Hematopoietic multipotent progenitor cell treated with erythropoietin and hydrocortisone succinate and interleukin-3 and kit ligand, for 4 days (in vitro differentiated cells): ENCODE measurements around the gene BLTP3A.
A peak's percentile ranks its signal among the peaks of the same experiment; 100 is the strongest.
"Not testable (repeated sequence)": the region's sequence is repeated elsewhere in the genome, so short reads cannot be mapped to it uniquely, and the experiment has no call there.

Experiments
- DNase-seq: peaks from one replicate; pipeline ENCODE4 v3.0.0-alpha.2; 2015

The BLTP3A gene, protein sequence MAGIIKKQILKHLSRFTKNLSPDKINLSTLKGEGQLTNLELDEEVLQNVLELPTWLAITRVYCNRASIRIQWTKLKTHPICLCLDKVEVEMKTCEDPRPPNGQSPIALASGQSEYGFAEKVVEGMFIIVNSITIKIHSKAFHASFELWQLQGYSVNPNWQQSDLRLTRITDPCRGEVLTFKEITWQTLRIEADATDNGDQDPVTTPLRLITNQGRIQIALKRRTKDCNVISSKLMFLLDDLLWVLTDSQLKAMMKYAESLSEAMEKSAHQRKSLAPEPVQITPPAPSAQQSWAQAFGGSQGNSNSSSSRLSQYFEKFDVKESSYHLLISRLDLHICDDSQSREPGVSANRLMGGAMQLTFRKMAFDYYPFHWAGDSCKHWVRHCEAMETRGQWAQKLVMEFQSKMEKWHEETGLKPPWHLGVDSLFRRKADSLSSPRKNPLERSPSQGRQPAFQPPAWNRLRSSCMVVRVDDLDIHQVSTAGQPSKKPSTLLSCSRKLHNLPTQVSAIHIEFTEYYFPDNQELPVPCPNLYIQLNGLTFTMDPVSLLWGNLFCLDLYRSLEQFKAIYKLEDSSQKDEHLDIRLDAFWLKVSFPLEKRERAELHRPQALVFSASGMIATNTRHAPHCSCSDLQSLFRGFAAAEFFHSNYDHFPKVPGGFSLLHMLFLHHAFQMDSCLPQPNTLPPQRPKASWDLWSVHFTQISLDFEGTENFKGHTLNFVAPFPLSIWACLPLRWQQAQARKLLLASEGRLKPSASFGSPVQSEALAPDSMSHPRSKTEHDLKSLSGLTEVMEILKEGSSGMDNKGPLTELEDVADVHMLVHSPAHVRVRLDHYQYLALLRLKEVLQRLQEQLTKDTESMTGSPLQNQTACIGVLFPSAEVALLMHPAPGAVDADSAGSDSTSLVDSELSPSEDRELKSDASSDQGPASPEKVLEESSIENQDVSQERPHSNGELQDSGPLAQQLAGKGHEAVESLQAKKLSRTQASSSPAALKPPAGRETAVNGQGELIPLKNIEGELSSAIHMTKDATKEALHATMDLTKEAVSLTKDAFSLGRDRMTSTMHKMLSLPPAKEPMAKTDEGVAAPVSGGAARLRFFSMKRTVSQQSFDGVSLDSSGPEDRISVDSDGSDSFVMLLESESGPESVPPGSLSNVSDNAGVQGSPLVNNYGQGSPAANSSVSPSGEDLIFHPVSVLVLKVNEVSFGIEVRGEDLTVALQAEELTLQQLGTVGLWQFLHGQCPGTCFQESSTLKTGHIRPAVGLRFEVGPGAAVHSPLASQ (N-terminal part only)

DNA sequence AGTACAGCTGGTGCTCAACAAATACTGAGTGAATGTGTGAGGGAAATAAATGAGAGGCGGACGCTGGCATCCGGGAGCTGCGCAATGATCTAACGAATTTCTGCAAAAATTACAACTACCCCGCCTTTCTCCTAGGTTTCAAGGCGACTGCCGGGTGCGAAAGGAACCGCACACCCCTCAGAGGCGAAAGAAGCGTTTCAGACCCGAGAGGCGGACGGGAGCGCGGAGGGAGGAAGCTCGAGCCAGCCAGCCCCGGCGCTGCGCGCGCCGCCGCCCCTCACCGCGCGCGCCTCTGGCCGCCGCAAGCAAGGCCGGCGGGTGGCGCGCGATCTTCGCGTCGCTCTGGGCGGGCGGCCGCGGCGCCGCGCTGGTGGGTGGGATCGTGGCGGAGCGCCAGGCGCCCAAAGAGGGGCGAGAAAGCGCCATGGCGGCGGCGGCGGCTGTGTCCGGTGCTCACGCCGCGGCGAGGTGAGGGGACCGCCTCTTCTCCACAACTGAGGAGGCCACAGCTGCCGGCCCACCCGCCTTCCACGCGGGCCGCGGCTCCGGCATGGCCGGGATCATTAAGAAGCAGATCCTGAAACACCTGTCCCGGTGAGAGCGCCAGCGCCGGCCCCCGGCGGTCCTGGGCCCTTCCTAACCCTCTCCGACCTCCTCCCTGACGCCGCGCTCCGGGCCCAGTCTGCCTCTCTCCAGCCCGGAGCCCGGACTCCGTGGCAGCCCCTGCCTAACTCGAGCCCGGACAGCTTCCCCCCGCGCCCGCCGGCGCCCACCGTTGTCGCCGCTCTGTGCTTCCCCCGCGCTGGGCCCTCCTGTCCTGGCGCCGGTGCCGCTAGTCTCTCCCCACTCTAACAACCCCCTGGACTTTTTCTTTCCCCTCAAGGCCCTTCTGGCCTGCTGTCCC is at the start of gene BLTP3A:
Gene BLTP3A, plus strand, starts transcription at position 383 of the 904 bp plus-strand sequence. Its CDS starts 168 bp downstream, at position 551.
- peak; percentile 93 for DNase-seq

DNA sequence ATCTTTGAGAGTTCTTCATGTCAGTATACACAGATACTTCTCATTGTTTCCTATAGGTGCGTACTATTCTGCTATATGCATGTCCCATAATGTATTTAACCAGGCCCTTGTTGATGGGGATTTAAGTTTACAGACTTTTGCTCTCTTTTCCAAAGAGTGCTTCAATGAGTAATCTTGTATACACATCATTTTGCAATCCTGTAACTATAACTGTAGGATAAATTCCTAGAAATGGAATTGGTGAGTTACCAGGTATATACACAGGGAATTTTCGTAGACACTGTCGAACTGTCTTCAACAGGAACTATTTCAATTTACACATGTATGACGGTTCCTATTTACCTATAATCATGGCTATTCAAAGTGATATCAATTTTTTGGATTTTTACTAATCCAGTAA is 49.8 kb upstream of the BLTP3A start:
- DNase-seq = no peak

DNA sequence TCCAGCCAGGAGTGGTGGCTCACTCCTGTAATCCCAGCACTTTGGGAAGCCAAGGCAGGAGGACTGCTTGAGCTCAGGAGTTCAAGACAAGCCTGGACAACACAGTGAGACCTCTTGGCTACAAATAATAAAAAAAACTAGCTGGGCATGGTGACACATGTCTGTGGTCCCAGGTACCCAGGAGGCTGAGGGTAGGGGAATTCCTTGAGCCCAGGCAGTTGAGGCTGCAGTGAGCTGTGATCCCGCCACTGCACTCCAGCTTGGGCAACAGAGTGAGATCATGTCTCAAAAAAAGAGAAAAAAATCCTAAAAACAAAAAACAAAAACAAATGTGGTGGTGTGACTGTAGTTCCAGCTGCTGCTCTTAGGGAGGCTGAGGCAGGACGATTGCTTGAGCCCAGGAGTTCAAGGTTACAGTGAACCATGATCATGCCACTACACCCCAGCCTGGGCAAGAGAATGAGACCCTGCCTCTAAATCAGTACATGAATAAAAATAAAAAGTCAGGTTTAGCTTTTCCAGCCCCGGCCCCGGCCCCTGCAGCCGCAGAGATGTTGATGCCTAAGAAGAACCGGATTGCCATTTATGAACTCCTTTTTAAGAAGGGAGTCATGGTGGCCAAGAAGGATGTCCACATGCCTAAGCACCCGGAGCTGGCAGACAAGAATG is 48.1 kb upstream of the BLTP3A start:
- DNase-seq = no peak

DNA sequence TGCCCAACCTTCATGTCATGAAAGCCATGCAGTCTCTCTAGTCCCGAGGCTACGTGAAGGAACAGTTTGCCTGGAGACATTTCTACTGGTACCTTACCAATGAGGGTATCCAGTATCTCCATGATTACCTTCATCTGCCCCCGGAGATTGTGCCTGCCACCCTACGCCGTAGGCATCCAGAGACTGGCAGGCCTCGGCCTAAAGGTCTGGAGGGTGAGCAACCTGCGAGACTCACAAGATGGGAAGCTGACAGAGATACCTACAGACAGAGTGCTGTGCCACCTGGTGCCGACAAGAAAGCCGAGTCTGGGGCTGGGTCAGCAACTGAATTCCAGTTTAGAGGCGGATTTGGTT is 47.6 kb upstream of the BLTP3A start:
- DNase-seq = not testable (repeated sequence)

DNA sequence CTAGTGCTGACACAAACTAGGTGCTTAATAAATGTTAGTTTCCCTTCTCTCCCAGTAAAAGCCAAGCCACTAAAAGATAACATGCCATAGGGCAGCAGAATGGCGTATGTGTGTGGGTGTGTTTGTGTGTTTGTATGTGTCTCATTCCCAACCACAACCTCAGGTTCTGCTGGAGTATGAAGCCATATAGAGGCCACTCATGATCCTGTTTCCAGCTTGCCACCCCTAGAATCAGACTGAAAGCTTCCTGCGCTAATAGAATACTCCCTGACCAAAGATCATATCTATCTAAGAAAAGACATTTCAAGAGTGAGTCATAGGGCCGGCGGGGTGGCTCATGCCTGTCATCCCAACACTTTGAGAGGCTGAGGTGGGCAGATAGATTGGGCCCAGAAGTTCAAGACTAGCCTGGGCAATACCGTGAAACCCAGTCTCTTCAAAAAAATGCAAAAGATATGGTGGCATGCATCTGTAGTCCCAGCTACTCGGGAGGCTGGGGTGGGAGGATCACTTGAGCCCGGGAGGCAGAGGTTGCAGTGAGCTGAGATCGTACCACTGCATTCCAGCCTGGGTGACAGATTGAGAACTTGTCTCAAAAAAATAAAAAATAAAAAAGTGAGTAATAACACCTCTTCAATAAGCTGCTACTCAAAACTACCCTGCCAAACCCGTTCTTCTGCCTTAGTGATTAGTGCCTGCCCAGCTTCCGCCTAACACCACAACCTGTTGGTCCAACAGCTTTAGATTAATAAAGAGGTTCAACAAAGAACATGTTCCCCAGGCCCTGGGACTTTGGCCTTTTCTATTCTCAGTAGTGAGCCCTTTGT is 46.4 kb upstream of the BLTP3A start:
- DNase-seq = peak; percentile 79

DNA sequence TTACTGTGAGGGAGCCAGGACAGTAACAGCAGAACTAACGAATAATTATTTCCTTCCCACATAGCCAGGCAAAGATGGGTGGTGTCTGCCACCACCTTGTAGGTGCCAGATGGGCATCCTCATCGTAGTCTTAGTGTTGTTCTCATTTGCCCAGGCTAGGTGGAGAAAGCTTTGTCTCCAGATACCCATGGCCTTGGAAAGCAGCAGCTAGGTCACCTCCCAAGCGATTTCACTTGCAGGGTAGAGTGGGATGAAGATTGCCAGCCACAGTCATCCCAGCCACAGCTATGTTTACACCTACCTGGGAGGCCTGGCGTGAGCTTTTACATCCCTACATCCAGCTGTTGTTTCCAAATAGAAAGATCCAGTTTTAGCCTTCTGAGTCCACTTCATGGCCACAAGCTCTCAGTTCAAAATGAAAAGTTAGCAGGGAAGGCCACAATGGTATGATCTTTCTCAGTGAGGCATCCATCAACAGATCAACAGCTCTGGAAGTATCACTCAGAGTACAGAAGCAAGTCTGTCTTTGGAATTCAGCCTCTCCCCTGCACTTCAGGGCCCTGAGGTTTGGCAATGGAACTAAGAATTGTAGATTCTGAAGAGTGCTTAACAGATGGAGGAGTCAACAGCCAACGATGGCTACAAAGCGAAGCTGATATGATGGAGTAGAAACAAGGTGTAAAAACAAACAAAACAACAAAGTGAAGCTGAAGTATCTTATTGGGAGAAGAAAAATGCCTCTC is 45.6 kb upstream of the BLTP3A start:
- DNase-seq = no peak

DNA sequence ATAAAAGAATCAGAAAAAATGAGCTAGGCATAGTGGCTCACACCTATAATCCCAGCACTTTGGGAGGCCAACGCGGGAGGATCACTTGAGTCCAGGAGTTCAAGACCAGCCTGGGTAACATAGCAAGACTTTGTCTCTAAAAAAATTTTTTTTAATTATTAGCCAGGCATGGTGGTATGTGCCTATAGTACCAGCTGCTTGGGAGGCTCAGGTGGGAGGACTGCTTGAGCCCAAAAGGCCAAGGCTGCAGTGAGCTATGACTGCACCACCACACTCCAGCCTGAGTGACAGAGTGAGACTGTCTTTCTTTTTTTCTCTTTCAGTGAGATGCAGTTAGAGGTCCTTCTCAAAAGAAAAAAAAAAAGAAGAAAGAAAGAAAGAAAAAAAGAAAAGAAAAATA is 43.1 kb upstream of the BLTP3A start:
- no peak for DNase-seq

DNA sequence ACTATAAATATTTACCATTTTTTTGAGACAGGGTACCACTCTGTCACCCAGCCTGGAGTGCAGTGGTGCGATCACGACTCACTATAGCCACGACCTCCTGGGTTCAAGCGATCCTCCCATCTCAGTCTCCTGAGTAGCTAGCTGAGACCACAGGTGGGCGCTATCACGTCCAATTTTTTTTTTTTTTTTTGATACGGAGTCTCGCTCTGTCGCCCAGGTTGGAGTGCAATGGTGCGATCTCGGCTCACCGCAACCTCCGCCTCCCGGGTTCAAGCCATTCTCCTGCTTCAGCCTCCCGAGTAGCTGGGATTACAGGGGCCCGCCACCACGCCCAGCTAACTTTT is 35.4 kb upstream of the BLTP3A start:
- peak; percentile 78 for DNase-seq

DNA sequence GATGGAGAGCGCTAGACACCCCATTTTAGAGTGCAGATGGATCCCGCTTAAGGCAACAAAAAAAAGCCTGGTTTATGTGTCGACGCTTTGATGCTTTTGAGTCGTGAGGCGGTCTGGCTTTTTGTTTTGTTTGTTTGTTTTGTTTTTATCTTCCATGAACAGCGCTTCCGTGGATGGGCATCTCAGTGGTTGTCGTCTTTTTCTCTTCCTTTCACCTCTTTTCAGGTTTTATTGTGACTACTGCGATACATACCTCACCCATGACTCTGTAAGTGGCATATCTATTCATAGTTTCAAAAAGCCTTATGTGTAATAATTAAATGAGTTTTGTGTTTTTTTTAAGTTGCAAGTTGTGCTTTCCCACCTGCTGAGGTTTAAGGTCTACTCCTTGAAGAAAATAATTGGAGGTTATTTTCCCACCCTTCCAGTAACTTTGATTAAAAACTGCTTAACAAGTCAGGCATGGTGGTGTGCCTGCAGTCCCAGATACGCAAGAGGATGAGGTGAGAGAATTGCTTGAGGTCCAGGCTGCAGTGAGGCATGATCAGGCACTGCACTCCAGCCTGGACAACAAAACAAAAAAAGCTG is 34.1 kb upstream of the BLTP3A start:
- DNase-seq = no peak

DNA sequence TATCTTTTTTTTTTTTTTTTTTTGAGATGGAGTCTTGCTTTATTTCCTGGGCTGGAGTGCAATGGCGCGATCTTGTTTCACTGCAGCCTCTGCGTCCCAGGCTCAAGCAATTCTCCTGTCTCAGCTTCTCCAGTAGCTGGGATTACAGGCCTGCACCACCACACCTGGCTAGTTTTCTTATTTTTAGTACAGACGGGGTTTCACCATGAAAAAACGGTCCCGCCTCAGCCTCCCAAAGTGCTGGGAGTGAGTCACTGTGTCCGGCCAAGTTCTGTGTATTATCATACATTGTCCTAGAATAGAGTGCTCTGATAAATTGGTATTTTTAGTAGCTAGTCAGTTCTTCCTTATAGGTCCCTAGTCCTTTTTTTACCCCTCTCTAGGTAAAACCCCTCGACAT is 31.8 kb upstream of the BLTP3A start:
- DNase-seq = no peak

DNA sequence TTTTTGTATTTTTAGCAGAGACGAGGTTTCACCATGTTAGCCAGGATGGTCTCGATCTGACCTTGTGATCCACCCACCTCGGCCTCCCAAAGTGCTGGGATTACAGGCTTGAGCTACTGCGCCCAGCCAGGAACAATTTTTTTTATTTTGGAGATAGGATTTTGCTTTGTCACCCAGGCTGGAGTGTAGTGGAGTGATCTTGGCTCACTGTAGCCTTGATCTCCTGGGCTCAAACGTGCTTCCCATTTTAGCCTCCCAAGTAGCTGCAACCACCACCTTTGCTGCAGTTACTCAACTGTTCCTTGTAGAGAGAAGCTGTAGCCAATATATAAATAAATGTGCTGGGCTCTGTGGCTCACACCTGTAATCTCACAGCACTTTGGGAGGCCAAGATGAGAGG is 30.2 kb upstream of the BLTP3A start:
- not testable (repeated sequence) for DNase-seq

DNA sequence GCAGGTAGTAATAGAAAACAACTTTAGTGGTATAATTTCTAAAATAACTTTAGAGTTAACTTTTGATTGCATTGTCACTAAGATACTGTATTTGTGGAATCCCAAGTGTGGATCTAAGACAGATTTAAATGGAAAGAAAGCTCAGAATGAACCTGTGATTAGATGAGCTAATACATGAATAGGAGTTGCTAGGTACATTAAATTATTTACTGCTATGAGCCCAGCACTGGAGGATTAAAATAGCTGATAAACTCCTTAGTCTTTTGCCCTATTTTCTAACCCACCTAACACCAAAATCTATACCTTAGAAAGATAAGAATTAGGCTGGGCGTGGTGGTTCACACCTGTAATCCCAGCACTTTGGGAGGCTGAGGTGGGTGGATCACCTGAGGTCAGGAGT is 23.7 kb upstream of the BLTP3A start:
- DNase-seq = no peak

DNA sequence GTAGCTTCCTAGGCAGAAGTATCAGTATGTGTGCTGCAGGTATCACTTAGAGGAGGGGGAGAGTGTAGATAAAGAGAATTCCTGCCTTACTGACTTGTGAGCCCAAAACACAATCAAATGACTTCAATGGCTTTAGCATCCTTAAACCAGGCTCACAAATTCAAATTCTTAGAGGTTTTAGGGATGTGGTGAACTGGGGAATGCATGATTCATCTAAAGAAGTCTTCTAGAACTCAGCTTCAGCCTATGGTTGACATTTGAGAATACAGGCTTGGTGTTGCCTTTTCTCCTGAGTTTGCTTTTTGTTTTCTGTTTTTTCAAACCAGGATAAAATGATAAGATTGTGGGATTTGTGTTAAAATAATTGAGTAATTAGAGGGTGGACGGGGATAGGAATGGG is 20.2 kb upstream of the BLTP3A start:
- DNase-seq = no peak

DNA sequence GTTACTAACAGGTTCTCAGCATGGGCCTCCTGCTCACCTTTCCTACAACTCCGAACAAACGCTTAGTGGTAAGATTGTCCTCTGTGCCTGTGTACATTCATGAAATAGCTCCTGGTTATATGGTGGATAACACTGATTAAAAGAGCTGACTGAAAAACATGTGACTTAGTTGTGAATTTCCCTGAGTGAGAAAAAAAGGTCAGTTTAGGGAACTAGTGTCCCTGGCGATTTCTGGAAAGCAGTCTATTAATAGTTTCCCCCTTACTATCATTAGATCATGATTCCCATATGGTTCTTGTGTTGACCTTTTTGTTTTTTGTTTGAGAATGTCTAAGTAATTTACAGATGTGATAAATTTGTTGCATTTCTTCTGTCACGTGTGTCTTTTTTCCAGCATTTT is 18.9 kb upstream of the BLTP3A start:
- no peak for DNase-seq

DNA sequence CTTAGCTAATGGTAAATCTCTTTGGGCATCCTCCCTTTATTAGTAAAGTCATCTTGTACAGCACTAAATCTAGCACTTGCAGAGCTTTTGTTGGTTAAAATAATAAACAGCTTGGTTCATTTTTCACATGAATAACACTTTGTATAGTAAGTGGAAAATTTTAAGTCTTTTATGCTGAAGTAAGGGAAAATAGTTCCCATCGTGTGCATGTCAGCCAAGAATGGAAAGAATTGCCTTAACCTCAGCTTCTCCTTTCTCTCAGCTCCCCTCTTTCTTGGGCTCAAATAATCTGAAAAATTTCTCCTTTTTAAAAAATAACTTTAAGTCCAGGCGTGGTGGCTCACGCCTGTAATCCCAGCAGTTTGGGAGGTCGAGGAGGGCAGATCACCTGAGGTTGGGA is 18.0 kb upstream of the BLTP3A start:
- no peak for DNase-seq

DNA sequence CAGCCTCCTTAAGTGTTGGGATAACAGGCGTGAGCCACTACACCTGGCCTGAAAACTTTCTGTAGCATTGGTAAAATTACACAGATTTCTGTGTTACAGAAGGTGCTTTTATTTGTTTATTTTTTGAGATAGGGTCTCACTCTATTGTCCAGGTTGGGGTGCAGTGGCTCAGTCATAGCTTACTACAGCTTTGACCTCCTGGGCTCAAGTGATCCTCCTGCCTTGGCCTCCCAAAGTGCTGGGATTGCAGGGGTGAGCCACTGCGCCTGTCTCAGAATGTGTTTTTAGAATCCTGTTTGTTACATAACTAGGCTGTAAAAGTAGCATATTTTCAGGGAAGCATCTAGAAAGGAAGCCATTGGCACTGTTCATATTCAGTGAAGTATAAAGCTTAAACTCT is 16.9 kb upstream of the BLTP3A start:
- no peak for DNase-seq

DNA sequence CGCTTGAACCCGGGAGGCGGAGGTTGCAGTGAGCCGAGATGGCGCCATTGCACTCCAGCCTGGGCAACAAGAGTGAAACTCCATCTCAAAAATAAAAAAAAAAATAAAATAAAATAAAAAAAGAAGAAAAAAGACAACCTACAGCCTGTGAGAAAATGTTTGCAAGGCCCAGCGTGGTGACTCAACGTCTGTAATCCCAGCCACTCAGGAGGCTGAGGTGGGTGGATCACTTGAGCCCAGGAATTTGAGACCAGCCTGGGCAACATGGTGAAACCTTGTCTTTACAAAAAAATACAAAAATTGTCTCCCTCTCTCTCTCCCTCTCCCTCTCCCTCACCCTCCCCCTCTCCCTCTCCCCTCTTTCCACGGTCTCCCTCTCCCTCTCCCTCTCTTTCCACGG is 6.5 kb upstream of the BLTP3A start:
- not testable (repeated sequence) for DNase-seq

DNA sequence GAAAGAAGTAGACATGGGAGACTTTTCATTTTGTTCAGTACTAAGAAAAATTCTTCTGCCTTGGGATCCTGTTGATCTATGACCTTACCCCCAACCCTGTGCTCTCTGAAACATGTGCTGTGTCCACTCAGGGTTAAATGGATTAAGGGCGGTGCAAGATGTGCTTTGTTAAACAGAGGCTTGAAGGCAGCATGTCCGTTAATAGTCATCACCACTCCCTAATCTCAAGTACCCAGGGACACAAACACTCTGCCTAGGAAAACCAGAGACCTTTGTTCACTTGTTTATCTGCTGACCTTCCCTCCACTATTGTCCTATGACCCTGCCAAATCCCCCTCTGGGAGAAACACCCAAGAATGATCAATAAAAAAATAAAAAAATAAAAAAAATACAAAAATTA is 4.7 kb upstream of the BLTP3A start:
- not testable (repeated sequence) for DNase-seq

DNA sequence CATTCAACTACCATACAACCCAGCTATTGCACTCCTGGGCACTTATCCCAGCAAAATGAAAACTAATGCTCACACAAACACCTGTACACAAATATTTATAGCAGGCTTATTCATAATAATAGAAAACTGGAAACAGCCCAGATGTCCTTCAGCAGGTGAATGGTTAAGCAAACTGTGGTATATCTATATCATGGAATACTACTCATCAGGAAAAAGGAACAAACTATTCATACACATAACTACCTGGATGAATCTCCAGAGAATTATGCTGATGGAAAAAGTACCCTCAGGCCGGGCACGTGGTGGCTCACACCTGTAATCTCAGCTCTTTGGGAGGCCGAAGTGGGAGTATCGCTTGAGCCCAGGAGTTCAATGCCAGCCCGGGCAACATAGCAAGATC is 3.8 kb upstream of the BLTP3A start:
- DNase-seq = no peak
